ENCODE measurements around the gene SREBF2.

- TF ChIP-seq CTCF (IDR thresholded peaks at IDR 0.05; ENCODE audit: insufficient read depth, low read length) (no peak), REST (IDR thresholded peaks at IDR 0.05; ENCODE audit: insufficient replicate concordance, low read depth) (no peak)
Measured at GRCh38 chr22:41904450-41905410, 71.8 kb downstream of the SREBF2 start.

Data from HL-60 (cell line).